ENCODE results near the gene SSBP4. TPM values are rescaled to one million over a fixed set of nuclear protein-coding genes. Genes with fewer than 3 reads are reported as not detected.

The SSBP4 gene
- total RNA-seq, 1 donor from 2014 or later = 69.3 TPM

- DNase-seq (ENCODE audit: low spot score in 2 of 2) (no peak), FAIRE-seq (no peak)
These were observed 22.9 kb downstream of the SSBP4 start for GRCh38 chr19:18441804-18442788.

GRCh38 chr19:18442941-18443340 is 23.7 kb downstream of the SSBP4 start:
- FAIRE-seq = no peak
- DNase-seq (ENCODE audit: low spot score in 2 of 2) = no peak

- no peak for FAIRE-seq
- DNase-seq (ENCODE audit: low spot score in 2 of 2) = no peak
These were observed 24.2 kb downstream of the SSBP4 start for GRCh38 chr19:18443406-18443805.

GRCh38 chr19:18443831-18444230 is 24.6 kb downstream of the SSBP4 start:
- DNase-seq (ENCODE audit: low spot score in 2 of 2) (no peak), FAIRE-seq (no peak)

- no peak for FAIRE-seq
- no peak for DNase-seq (ENCODE audit: low spot score in 2 of 2)
These were observed 25.3 kb downstream of the SSBP4 start for GRCh38 chr19:18444513-18444912.

- FAIRE-seq = no peak
These were observed 26.2 kb downstream of the SSBP4 start for GRCh38 chr19:18445262-18445948.

GRCh38 chr19:18446145-18446810 is 27.1 kb downstream of the SSBP4 start:
- DNase-seq (ENCODE audit: low spot score in 2 of 2) (no peak), FAIRE-seq (no peak)

More at GRCh38 chr19:18445262-18445948, 26.2 kb downstream of the SSBP4 start:
- DNase-seq (ENCODE audit: low spot score in 2 of 2) = no peak

GRCh38 chr19:18446811-18447359 is 27.7 kb downstream of the SSBP4 start:
- FAIRE-seq (no peak), DNase-seq (ENCODE audit: low spot score in 2 of 2) (no peak)

- FAIRE-seq (no peak), DNase-seq (ENCODE audit: low spot score in 2 of 2) (no peak)
These were observed 30.4 kb downstream of the SSBP4 start for GRCh38 chr19:18449552-18449951.

GRCh38 chr19:18450021-18450930 is 31.1 kb downstream of the SSBP4 start:
- DNase-seq (ENCODE audit: low spot score in 2 of 2) (no peak), FAIRE-seq (no peak)

GRCh38 chr19:18450931-18451836 is 32.0 kb downstream of the SSBP4 start:
- no peak for FAIRE-seq

GRCh38 chr19:18452386-18452785 is 33.2 kb downstream of the SSBP4 start:
- no peak for DNase-seq (ENCODE audit: low spot score in 2 of 2)
- FAIRE-seq = no peak

More at GRCh38 chr19:18450931-18451836, 32.0 kb downstream of the SSBP4 start:
- peak; percentile 83 to 87 for DNase-seq (ENCODE audit: low spot score in 2 of 2)

- DNase-seq (ENCODE audit: low spot score in 2 of 2) = no peak
- no peak for FAIRE-seq
These were observed 34.2 kb downstream of the SSBP4 start for GRCh38 chr19:18453269-18454024.

- no peak for FAIRE-seq
- DNase-seq (ENCODE audit: low spot score in 2 of 2) = no peak
These were observed 37.1 kb downstream of the SSBP4 start for GRCh38 chr19:18456279-18456678.

GRCh38 chr19:18456974-18457373 is 37.8 kb downstream of the SSBP4 start:
- FAIRE-seq (no peak), DNase-seq (ENCODE audit: low spot score in 2 of 2) (no peak)

- no peak for FAIRE-seq
- no peak for DNase-seq (ENCODE audit: low spot score in 2 of 2)
These were observed 38.5 kb downstream of the SSBP4 start for GRCh38 chr19:18457483-18458331.

GRCh38 chr19:18460900-18461299 is 41.7 kb downstream of the SSBP4 start:
- no peak for DNase-seq (ENCODE audit: low spot score in 2 of 2)
- no peak for FAIRE-seq
